SJCRH30 (cell line): ENCODE data around the gene SGTB. TPM values are rescaled to one million over a fixed set of nuclear protein-coding genes. Genes with fewer than 3 reads are reported as not detected.

Experiments
- DNase-seq, 2 experiments: peaks; one replicate each; pipeline ENCODE4 v3.0.0-alpha.2; 2015 to 2020
- H3K27ac ChIP-seq: fragments of 250-450 bp; sonication (Bioruptor Pico); 2 replicates; pipeline ENCODE4 v1.5.1; 2020; ENCODE audit warnings: mild to moderate bottlenecking, moderate library complexity
- H3K27me3 ChIP-seq: fragments of 250-450 bp; sonication (Bioruptor Pico); 2 replicates; pipeline ENCODE4 v1.5.1; 2020; ENCODE audit warnings: mild to moderate bottlenecking, moderate library complexity
- H3K36me3 ChIP-seq: fragments of 250-450 bp; sonication (Bioruptor Pico); 2 replicates; pipeline ENCODE4 v1.5.1; 2020; ENCODE audit warnings: mild to moderate bottlenecking, moderate library complexity
- H3K4me1 ChIP-seq: fragments of 250-450 bp; sonication (Bioruptor Pico); 2 replicates; pipeline ENCODE4 v1.5.1; 2020; ENCODE audit warnings: mild to moderate bottlenecking, moderate library complexity
- H3K4me3 ChIP-seq: fragments of 250-450 bp; sonication (Bioruptor Pico); 2 replicates; pipeline ENCODE4 v1.5.1; 2020; ENCODE audit warnings: mild to moderate bottlenecking, moderate library complexity
- H3K9me3 ChIP-seq: fragments of 250-450 bp; sonication (Bioruptor Pico); replicated peaks from 2 replicates; pipeline ENCODE4 v1.5.1; 2020; ENCODE audit warnings: mild to moderate bottlenecking, moderate library complexity
- total RNA-seq: library from RNA; depleted of rRNA; stranded (reverse); fragments of >200 nt; shearing (Covaris generic); gene quantifications from 2 replicates; pipeline ENCODE4 v1.2.3, GENCODE V29; 2014; rRNA removed

SGTB gene
- 15.2 and 15.3 TPM in 2 replicates for total RNA-seq

GRCh38 chr5:65721720-65722574, at the start of gene SGTB, which contains the start of gene NLN:
Gene SGTB, minus strand, starts transcription at chr5:65722109. Its CDS starts 1,302 bp downstream, at chr5:65720807.
Gene NLN, plus strand, starts transcription at chr5:65722205. Its CDS starts 169 bp downstream, at chr5:65722374.
- Histone ChIP-seq H3K4me1 (peaks cover 3% of the 10 kb centered on the region; the same call in 1 of the 2 replicates), H3K36me3 (peaks cover 12% of the 10 kb centered on the region; the same call in 1 of the 2 replicates), H3K4me3 (peak within 1 kb of the TSS; percentile 90), H3K27ac (peak within 1 kb of the TSS; percentile 87), H3K27me3 (no peaks in the 10 kb centered on the region), H3K9me3 (no peaks in the 10 kb centered on the region)
- DNase-seq: peak; percentile 86 to 91

- Histone ChIP-seq H3K27me3 (no peaks in the 10 kb centered on the region), H3K9me3 (no peaks in the 10 kb centered on the region), H3K4me3 (no peak overlapping the region), H3K27ac (no peak overlapping the region), H3K36me3 (peaks cover 17% of the 10 kb centered on the region), H3K4me1 (no peaks in the 10 kb centered on the region)
- no peak for DNase-seq
Observed at GRCh38 chr5:65771266-65771665, 49.4 kb upstream of the SGTB start.

- H3K27ac ChIP-seq: no peak overlapping the region
- H3K9me3 ChIP-seq: no peaks in the 10 kb centered on the region
- DNase-seq: no peak
- H3K4me3 ChIP-seq: no peak overlapping the region
- no peaks in the 10 kb centered on the region for H3K4me1 ChIP-seq
- peaks cover 29% of the 10 kb centered on the region for H3K36me3 ChIP-seq
- H3K27me3 ChIP-seq: no peaks in the 10 kb centered on the region
Observed at GRCh38 chr5:65769539-65769938, 47.6 kb upstream of the SGTB start.

GRCh38 chr5:65768723-65769346, 46.9 kb upstream of the SGTB start:
- Histone ChIP-seq H3K27ac (no peak overlapping the region), H3K4me1 (no peaks in the 10 kb centered on the region), H3K4me3 (no peak overlapping the region), H3K27me3 (no peaks in the 10 kb centered on the region), H3K9me3 (no peaks in the 10 kb centered on the region), H3K36me3 (peaks cover 30% of the 10 kb centered on the region)
- no peak for DNase-seq

GRCh38 chr5:65767565-65767964, 45.7 kb upstream of the SGTB start:
- no peak overlapping the region for H3K4me3 ChIP-seq
- H3K4me1 ChIP-seq: no peaks in the 10 kb centered on the region
- no peak for DNase-seq
- H3K9me3 ChIP-seq: no peaks in the 10 kb centered on the region
- H3K27ac ChIP-seq: no peak overlapping the region
- H3K36me3 ChIP-seq: peaks cover 31% of the 10 kb centered on the region
- H3K27me3 ChIP-seq: no peaks in the 10 kb centered on the region

- Histone ChIP-seq H3K36me3 (peaks cover 31% of the 10 kb centered on the region), H3K27ac (no peak overlapping the region), H3K27me3 (no peaks in the 10 kb centered on the region), H3K4me3 (no peak overlapping the region), H3K9me3 (no peaks in the 10 kb centered on the region), H3K4me1 (no peaks in the 10 kb centered on the region)
- DNase-seq: no peak
Observed at GRCh38 chr5:65766781-65767180, 44.9 kb upstream of the SGTB start.

- Histone ChIP-seq H3K27ac (no peak overlapping the region), H3K4me3 (no peak overlapping the region), H3K9me3 (no peaks in the 10 kb centered on the region), H3K27me3 (no peaks in the 10 kb centered on the region), H3K4me1 (no peaks in the 10 kb centered on the region), H3K36me3 (peaks cover 28% of the 10 kb centered on the region)
- DNase-seq: no peak
Observed at GRCh38 chr5:65766175-65766574, 44.3 kb upstream of the SGTB start.

- H3K27me3 ChIP-seq: no peaks in the 10 kb centered on the region
- no peak overlapping the region for H3K27ac ChIP-seq
- no peak overlapping the region for H3K4me3 ChIP-seq
- H3K4me1 ChIP-seq: no peaks in the 10 kb centered on the region
- DNase-seq: no peak
- no peaks in the 10 kb centered on the region for H3K9me3 ChIP-seq
- H3K36me3 ChIP-seq: peaks cover 32% of the 10 kb centered on the region
Observed at GRCh38 chr5:65765582-65765981, 43.7 kb upstream of the SGTB start.

- DNase-seq: no peak
- Histone ChIP-seq H3K4me1 (no peaks in the 10 kb centered on the region), H3K27ac (no peak overlapping the region), H3K4me3 (no peak overlapping the region), H3K9me3 (no peaks in the 10 kb centered on the region), H3K27me3 (no peaks in the 10 kb centered on the region), H3K36me3 (peaks cover 48% of the 10 kb centered on the region)
Observed at GRCh38 chr5:65762234-65762633, 40.3 kb upstream of the SGTB start.

GRCh38 chr5:65760504-65761275, 38.8 kb upstream of the SGTB start:
- H3K27ac ChIP-seq: no peak overlapping the region
- H3K4me3 ChIP-seq: no peak overlapping the region
- peaks cover 36% of the 10 kb centered on the region for H3K36me3 ChIP-seq
- no peaks in the 10 kb centered on the region for H3K9me3 ChIP-seq
- no peaks in the 10 kb centered on the region for H3K4me1 ChIP-seq
- no peak for DNase-seq
- H3K27me3 ChIP-seq: no peaks in the 10 kb centered on the region

GRCh38 chr5:65758546-65759144, 36.7 kb upstream of the SGTB start:
- DNase-seq: no peak
- H3K4me1 ChIP-seq: no peaks in the 10 kb centered on the region
- H3K36me3 ChIP-seq: peaks cover 28% of the 10 kb centered on the region
- H3K27me3 ChIP-seq: no peaks in the 10 kb centered on the region
- H3K9me3 ChIP-seq: no peaks in the 10 kb centered on the region
- no peak overlapping the region for H3K27ac ChIP-seq
- H3K4me3 ChIP-seq: no peak overlapping the region

GRCh38 chr5:65753189-65753588, 31.3 kb upstream of the SGTB start:
- Histone ChIP-seq H3K27me3 (no peaks in the 10 kb centered on the region), H3K27ac (no peak overlapping the region), H3K9me3 (no peaks in the 10 kb centered on the region), H3K4me1 (no peaks in the 10 kb centered on the region), H3K4me3 (no peak overlapping the region), H3K36me3 (no peaks in the 10 kb centered on the region; the same call in 1 of the 2 replicates)
- no peak for DNase-seq

- no peaks in the 10 kb centered on the region; the same call in 1 of the 2 replicates for H3K36me3 ChIP-seq
- DNase-seq: no peak
- no peak overlapping the region for H3K27ac ChIP-seq
- H3K4me3 ChIP-seq: no peak overlapping the region
- no peaks in the 10 kb centered on the region for H3K4me1 ChIP-seq
- no peaks in the 10 kb centered on the region for H3K9me3 ChIP-seq
- H3K27me3 ChIP-seq: no peaks in the 10 kb centered on the region
Observed at GRCh38 chr5:65750938-65751337, 29.0 kb upstream of the SGTB start.

- no peaks in the 10 kb centered on the region for H3K27me3 ChIP-seq
- no peak for DNase-seq
Observed at GRCh38 chr5:65749956-65750355, 28.0 kb upstream of the SGTB start.

More at GRCh38 chr5:65749956-65750355, 28.0 kb upstream of the SGTB start:
- H3K4me3 ChIP-seq: no peak overlapping the region
- H3K36me3 ChIP-seq: no peaks in the 10 kb centered on the region; the same call in 1 of the 2 replicates
- no peaks in the 10 kb centered on the region for H3K4me1 ChIP-seq
- no peak overlapping the region for H3K27ac ChIP-seq
- H3K9me3 ChIP-seq: no peaks in the 10 kb centered on the region
